ENCODE results near the gene STAT2.
"Not testable (repeated sequence)": the region's sequence is repeated elsewhere in the genome, so short reads cannot be mapped to it uniquely, and the experiment has no call there.

Gene STAT2

GRCh38 chr12:56336361-56337167, 23.3 kb downstream of the STAT2 start:
- peak; percentile 82 for FAIRE-seq

GRCh38 chr12:56335527-56335926, 24.4 kb downstream of the STAT2 start:
- FAIRE-seq; DNase-seq (ENCODE audit: insufficient read length): not testable (repeated sequence)

More at GRCh38 chr12:56336361-56337167, 23.3 kb downstream of the STAT2 start:
- TF ChIP-seq POLR2AphosphoS5 (IDR thresholded peaks at IDR 0.05; ENCODE audit: low read depth, low read length) (0 out of 2 replicates have a peak, but pooled peaks have one; percentile 40), TAF1 (IDR thresholded peaks at IDR 0.05; ENCODE audit: borderline replicate concordance, low read depth, low read length) (no peak)
- DNase-seq (ENCODE audit: insufficient read length), result no peak

- DNase-seq (ENCODE audit: insufficient read length) (no peak), FAIRE-seq (no peak)
- TF ChIP-seq POLR2AphosphoS5 (IDR thresholded peaks at IDR 0.05; ENCODE audit: low read depth, low read length) (no peak; the same call in 1 of the 2 replicates), POLR2A (IDR thresholded peaks at IDR 0.05; ENCODE audit: low read depth, low read length) (0 out of 2 replicates have a peak, but pooled peaks have one; percentile 1), TAF1 (IDR thresholded peaks at IDR 0.05; ENCODE audit: borderline replicate concordance, low read depth, low read length) (no peak)
Measured at GRCh38 chr12:56334490-56334793, 25.5 kb downstream of the STAT2 start.

- peak; percentile 97 for DNase-seq (ENCODE audit: insufficient read length)
- peak; percentile 91 for FAIRE-seq
- TF ChIP-seq TAF1 (IDR thresholded peaks at IDR 0.05; ENCODE audit: borderline replicate concordance, low read depth, low read length) (peak; percentile 43; the same call in 1 of the 2 replicates), POLR2AphosphoS5 (IDR thresholded peaks at IDR 0.05; ENCODE audit: low read depth, low read length) (peak; percentile 75), POLR2A (IDR thresholded peaks at IDR 0.05; ENCODE audit: low read depth, low read length) (peak; percentile 86)
Measured at GRCh38 chr12:56333679-56334489, 26.0 kb downstream of the STAT2 start, which contains the start of gene PAN2. PAN2 (minus strand) TSS chr12:56334000; CDS start chr12:56333094, 906 bp downstream.

- no peak for DNase-seq (ENCODE audit: insufficient read length)
Measured at GRCh38 chr12:56333197-56333678, 26.7 kb downstream of the STAT2 start.

GRCh38 chr12:56332512-56333196, 27.3 kb downstream of the STAT2 start:
- no peak for DNase-seq (ENCODE audit: insufficient read length)
- TF ChIP-seq POLR2AphosphoS5 (IDR thresholded peaks at IDR 0.05; ENCODE audit: low read depth, low read length) (no peak), POLR2A (IDR thresholded peaks at IDR 0.05; ENCODE audit: low read depth, low read length) (no peak; the same call in 1 of the 2 replicates), TAF1 (IDR thresholded peaks at IDR 0.05; ENCODE audit: borderline replicate concordance, low read depth, low read length) (no peak)
- FAIRE-seq, result no peak

More at GRCh38 chr12:56333197-56333678, 26.7 kb downstream of the STAT2 start:
- TF ChIP-seq POLR2AphosphoS5 (IDR thresholded peaks at IDR 0.05; ENCODE audit: low read depth, low read length) (no peak), POLR2A (IDR thresholded peaks at IDR 0.05; ENCODE audit: low read depth, low read length) (no peak), TAF1 (IDR thresholded peaks at IDR 0.05; ENCODE audit: borderline replicate concordance, low read depth, low read length) (no peak)
- FAIRE-seq, result no peak

GRCh38 chr12:56330936-56331490, 28.9 kb downstream of the STAT2 start:
- no peak for DNase-seq (ENCODE audit: insufficient read length)
- FAIRE-seq, result no peak
- TF ChIP-seq POLR2AphosphoS5 (IDR thresholded peaks at IDR 0.05; ENCODE audit: low read depth, low read length), result no peak
- TF ChIP-seq POLR2A (IDR thresholded peaks at IDR 0.05; ENCODE audit: low read depth, low read length), result no peak
- no peak for TF ChIP-seq TAF1 (IDR thresholded peaks at IDR 0.05; ENCODE audit: borderline replicate concordance, low read depth, low read length)

GRCh38 chr12:56326533-56326932, 33.4 kb downstream of the STAT2 start:
- no peak for DNase-seq (ENCODE audit: insufficient read length)
- FAIRE-seq, result no peak
- TF ChIP-seq POLR2A (IDR thresholded peaks at IDR 0.05; ENCODE audit: low read depth, low read length), result no peak
- TF ChIP-seq TAF1 (IDR thresholded peaks at IDR 0.05; ENCODE audit: borderline replicate concordance, low read depth, low read length), result no peak
- TF ChIP-seq POLR2AphosphoS5 (IDR thresholded peaks at IDR 0.05; ENCODE audit: low read depth, low read length), result no peak

GRCh38 chr12:56326126-56326525, 33.8 kb downstream of the STAT2 start:
- TF ChIP-seq POLR2A (IDR thresholded peaks at IDR 0.05; ENCODE audit: low read depth, low read length) (no peak), POLR2AphosphoS5 (IDR thresholded peaks at IDR 0.05; ENCODE audit: low read depth, low read length) (no peak), TAF1 (IDR thresholded peaks at IDR 0.05; ENCODE audit: borderline replicate concordance, low read depth, low read length) (no peak)
- DNase-seq (ENCODE audit: insufficient read length) (no peak), FAIRE-seq (no peak)

- no peak for FAIRE-seq
- DNase-seq (ENCODE audit: insufficient read length), result no peak
- no peak for TF ChIP-seq POLR2A (IDR thresholded peaks at IDR 0.05; ENCODE audit: low read depth, low read length)
- TF ChIP-seq POLR2AphosphoS5 (IDR thresholded peaks at IDR 0.05; ENCODE audit: low read depth, low read length), result no peak
- TF ChIP-seq TAF1 (IDR thresholded peaks at IDR 0.05; ENCODE audit: borderline replicate concordance, low read depth, low read length), result no peak
Measured at GRCh38 chr12:56324206-56324605, 35.7 kb downstream of the STAT2 start.

GRCh38 chr12:56321610-56322009, 38.3 kb downstream of the STAT2 start:
- FAIRE-seq; DNase-seq (ENCODE audit: insufficient read length): not testable (repeated sequence)

Measured in GM12892 (cell line).